ENCODE results near the gene TMEM185A. TPM values are rescaled to one million over a fixed set of nuclear protein-coding genes. Genes with fewer than 3 reads are reported as not detected.
"Not testable (repeated sequence)": the region's sequence is repeated elsewhere in the genome, so short reads cannot be mapped to it uniquely, and the experiment has no call there.

The TMEM185A gene
- total RNA-seq, 1 experiment from 2014 or later = 15.2 TPM

DNA sequence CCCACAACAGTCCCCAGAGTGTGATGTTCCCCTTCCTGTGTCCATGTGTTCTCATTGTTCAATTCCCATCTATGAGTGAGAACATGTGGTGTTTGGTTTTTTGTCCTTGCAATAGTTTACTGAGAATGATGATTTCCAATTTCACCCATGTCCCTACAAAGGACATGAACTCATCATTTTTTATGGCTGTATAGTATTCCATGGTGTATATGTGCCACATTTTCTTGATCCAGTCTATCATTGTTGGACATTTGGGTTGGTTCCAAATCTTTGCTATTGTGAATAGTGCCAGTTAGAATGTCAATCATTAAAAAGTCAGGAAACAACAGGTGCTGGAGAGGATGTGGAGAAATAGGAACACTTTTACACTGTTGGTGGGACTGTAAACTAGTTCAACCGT lies 11.9 kb downstream of the TMEM185A start:
- H3K4me1 ChIP-seq (ENCODE audit: control insufficient read depth in 1 of 2, insufficient read depth in 2 of 2, low read length in 2 of 2); H3K4me2 ChIP-seq (ENCODE audit: low read length); BruUV-seq (replicated peaks); ATAC-seq; H3K9me3 ChIP-seq (ENCODE audit: control insufficient read depth in 1 of 2, insufficient read depth in 1 of 2, low read depth in 1 of 2, low read length in 2 of 2); H4K20me1 ChIP-seq (ENCODE audit: insufficient read depth); H3K9ac ChIP-seq (ENCODE audit: low read length); CTCF ChIA-PET; H3K36me3 ChIP-seq (ENCODE audit: control insufficient read depth in 1 of 2, insufficient read depth in 2 of 2, low read length in 2 of 2); H3K27me3 ChIP-seq (ENCODE audit: insufficient read depth, low read length); RAD21 ChIA-PET (ENCODE audit: low non-redundant PET in 1 of 2, low total read pairs in 2 of 2, uncharacterized antibody in 2 of 2, unreplicated experiment in 2 of 2); POLR2A ChIA-PET; DNase-seq (ENCODE audit: low read depth, low spot score); H3K27ac ChIP-seq (ENCODE audit: low read depth, low read length); H3K9me2 ChIP-seq (ENCODE audit: insufficient read depth); H3K4me3 ChIP-seq (replicated peaks in 1 of 2; ENCODE audit: low read depth in 1 of 2, low read length in 2 of 2); H2AFZ ChIP-seq (ENCODE audit: low read depth, low read length, poor library complexity, severe bottlenecking); intact Hi-C loops (cut with micrococcal nuclease): not testable (repeated sequence)
- peaks cover 28% of the 10 kb centered on the region for H3K79me2 ChIP-seq (ENCODE audit: insufficient read depth, low read length)

GRCh38 chrX:149618871-149619270 lies 12.7 kb downstream of the TMEM185A start:
- intact Hi-C loops (cut with micrococcal nuclease) = no loop called here
- H3K9me3 ChIP-seq (ENCODE audit: control insufficient read depth in 1 of 2, insufficient read depth in 1 of 2, low read depth in 1 of 2, low read length in 2 of 2) = no peaks in the 10 kb centered on the region
- no TSS peak for BruUV-seq (replicated peaks)
- no peak overlapping the region for H3K4me3 ChIP-seq (replicated peaks in 1 of 2; ENCODE audit: low read depth in 1 of 2, low read length in 2 of 2)
- no peaks in the 10 kb centered on the region for H3K36me3 ChIP-seq (ENCODE audit: control insufficient read depth in 1 of 2, insufficient read depth in 2 of 2, low read length in 2 of 2)
- no peak overlapping the region for H3K4me2 ChIP-seq (ENCODE audit: low read length)
- H3K79me2 ChIP-seq (ENCODE audit: insufficient read depth, low read length) = peaks cover 29% of the 10 kb centered on the region
- H2AFZ ChIP-seq (ENCODE audit: low read depth, low read length, poor library complexity, severe bottlenecking) = no peak overlapping the region
- TF ChIP-seq EGR1 (IDR thresholded peaks at IDR 0.05; ENCODE audit: low read depth) (no peak), ZNF274 (IDR thresholded peaks at IDR 0.05; ENCODE audit: low read depth, low read length) (no peak), YY1 (IDR thresholded peaks at IDR 0.05; ENCODE audit: extremely low read depth, insufficient replicate concordance, low read depth, low read length) (no peak), FOSL1 (IDR thresholded peaks at IDR 0.05; ENCODE audit: low read depth) (no peak), ATF3 (IDR thresholded peaks at IDR 0.05) (no peak), RAD21 (IDR thresholded peaks at IDR 0.05; ENCODE audit: low read depth) (no peak), POLR2A (IDR thresholded peaks at IDR 0.05; ENCODE audit: borderline replicate concordance, extremely low read depth, insufficient read depth, insufficient read length) (no peak), SRF (IDR thresholded peaks at IDR 0.05; ENCODE audit: low read depth) (no peak), JUND (IDR thresholded peaks at IDR 0.05) (no peak), ELF1 (IDR thresholded peaks at IDR 0.05; ENCODE audit: borderline replicate concordance, low read depth) (no peak), EZH2phosphoT487 (IDR thresholded peaks at IDR 0.05; ENCODE audit: borderline replicate concordance) (no peak), SP1 (IDR thresholded peaks at IDR 0.05; ENCODE audit: low read depth) (no peak), CEBPB (IDR thresholded peaks at IDR 0.05; ENCODE audit: low read depth) (no peak), TCF7L2 (IDR thresholded peaks at IDR 0.05; ENCODE audit: borderline replicate concordance, extremely low read depth, insufficient read depth, insufficient read length) (no peak), EZH2 (IDR thresholded peaks at IDR 0.05) (no peak), SIN3A (IDR thresholded peaks at IDR 0.05; ENCODE audit: low read depth) (no peak)
- TF ChIP-seq, protein P1, sequence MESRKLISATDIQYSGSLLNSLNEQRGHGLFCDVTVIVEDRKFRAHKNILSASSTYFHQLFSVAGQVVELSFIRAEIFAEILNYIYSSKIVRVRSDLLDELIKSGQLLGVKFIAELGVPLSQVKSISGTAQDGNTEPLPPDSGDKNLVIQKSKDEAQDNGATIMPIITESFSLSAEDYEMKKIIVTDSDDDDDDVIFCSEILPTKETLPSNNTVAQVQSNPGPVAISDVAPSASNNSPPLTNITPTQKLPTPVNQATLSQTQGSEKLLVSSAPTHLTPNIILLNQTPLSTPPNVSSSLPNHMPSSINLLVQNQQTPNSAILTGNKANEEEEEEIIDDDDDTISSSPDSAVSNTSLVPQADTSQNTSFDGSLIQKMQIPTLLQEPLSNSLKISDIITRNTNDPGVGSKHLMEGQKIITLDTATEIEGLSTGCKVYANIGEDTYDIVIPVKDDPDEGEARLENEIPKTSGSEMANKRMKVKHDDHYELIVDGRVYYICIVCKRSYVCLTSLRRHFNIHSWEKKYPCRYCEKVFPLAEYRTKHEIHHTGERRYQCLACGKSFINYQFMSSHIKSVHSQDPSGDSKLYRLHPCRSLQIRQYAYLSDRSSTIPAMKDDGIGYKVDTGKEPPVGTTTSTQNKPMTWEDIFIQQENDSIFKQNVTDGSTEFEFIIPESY (IDR thresholded peaks at IDR 0.05; ENCODE audit: extremely low read depth, insufficient replicate concordance, low read length) = no peak
- TF ChIP-seq, protein P2, sequence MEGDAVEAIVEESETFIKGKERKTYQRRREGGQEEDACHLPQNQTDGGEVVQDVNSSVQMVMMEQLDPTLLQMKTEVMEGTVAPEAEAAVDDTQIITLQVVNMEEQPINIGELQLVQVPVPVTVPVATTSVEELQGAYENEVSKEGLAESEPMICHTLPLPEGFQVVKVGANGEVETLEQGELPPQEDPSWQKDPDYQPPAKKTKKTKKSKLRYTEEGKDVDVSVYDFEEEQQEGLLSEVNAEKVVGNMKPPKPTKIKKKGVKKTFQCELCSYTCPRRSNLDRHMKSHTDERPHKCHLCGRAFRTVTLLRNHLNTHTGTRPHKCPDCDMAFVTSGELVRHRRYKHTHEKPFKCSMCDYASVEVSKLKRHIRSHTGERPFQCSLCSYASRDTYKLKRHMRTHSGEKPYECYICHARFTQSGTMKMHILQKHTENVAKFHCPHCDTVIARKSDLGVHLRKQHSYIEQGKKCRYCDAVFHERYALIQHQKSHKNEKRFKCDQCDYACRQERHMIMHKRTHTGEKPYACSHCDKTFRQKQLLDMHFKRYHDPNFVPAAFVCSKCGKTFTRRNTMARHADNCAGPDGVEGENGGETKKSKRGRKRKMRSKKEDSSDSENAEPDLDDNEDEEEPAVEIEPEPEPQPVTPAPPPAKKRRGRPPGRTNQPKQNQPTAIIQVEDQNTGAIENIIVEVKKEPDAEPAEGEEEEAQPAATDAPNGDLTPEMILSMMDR (IDR thresholded peaks at IDR 0.05 in 2 of 3, conservative IDR thresholded peaks at IDR 0.05 in 1 of 3; ENCODE audit: borderline replicate concordance in 1 of 3, insufficient read depth in 1 of 3, low read depth in 2 of 3, low read length in 2 of 3) = no peak
- ChIA-PET RAD21 (ENCODE audit: low non-redundant PET in 1 of 2, low total read pairs in 2 of 2, uncharacterized antibody in 2 of 2, unreplicated experiment in 2 of 2) (no interaction called here), CTCF (no interaction called here), POLR2A (no interaction called here)
- ATAC-seq = no peak
- H3K27ac ChIP-seq (ENCODE audit: low read depth, low read length) = no peak overlapping the region
- H4K20me1 ChIP-seq (ENCODE audit: insufficient read depth) = no peaks in the 10 kb centered on the region
- DNase-seq (ENCODE audit: low read depth, low spot score) = no peak
- no peaks in the 10 kb centered on the region for H3K4me1 ChIP-seq (ENCODE audit: control insufficient read depth in 1 of 2, insufficient read depth in 2 of 2, low read length in 2 of 2)
- H3K9ac ChIP-seq (ENCODE audit: low read length) = no peak overlapping the region
- no peaks in the 10 kb centered on the region for H3K9me2 ChIP-seq (ENCODE audit: insufficient read depth)
- H3K27me3 ChIP-seq (ENCODE audit: insufficient read depth, low read length) = no peaks in the 10 kb centered on the region
